ENCODE data around the gene F7. TPM values are rescaled to one million over a fixed set of nuclear protein-coding genes. Genes with fewer than 3 reads are reported as not detected.

Gene F7
- total RNA-seq, 1 donor from 2014 or later: 0.30 TPM

- no peak for DNase-seq (ENCODE audit: low read depth)
These were observed 18.3 kb upstream of the F7 start for GRCh38 chr13:113086991-113087922.

GRCh38 chr13:113087923-113088690, 17.5 kb upstream of the F7 start:
- DNase-seq (ENCODE audit: low read depth): no peak

- DNase-seq (ENCODE audit: low read depth): no peak
These were observed 16.9 kb upstream of the F7 start for GRCh38 chr13:113088691-113089020.

- no peak for DNase-seq (ENCODE audit: low read depth)
These were observed 15.7 kb upstream of the F7 start for GRCh38 chr13:113089693-113090414.

- DNase-seq (ENCODE audit: low read depth): no peak
These were observed 15.2 kb upstream of the F7 start for GRCh38 chr13:113090415-113090770.

- DNase-seq (ENCODE audit: low read depth): no peak
These were observed 14.8 kb upstream of the F7 start for GRCh38 chr13:113090806-113091205.

GRCh38 chr13:113091211-113091771, 14.3 kb upstream of the F7 start:
- no peak for DNase-seq (ENCODE audit: low read depth)

GRCh38 chr13:113091891-113092775, 13.5 kb upstream of the F7 start:
- DNase-seq (ENCODE audit: low read depth): no peak

- DNase-seq (ENCODE audit: low read depth): no peak
These were observed 12.6 kb upstream of the F7 start for GRCh38 chr13:113092776-113093579.

GRCh38 chr13:113093580-113094409, 11.8 kb upstream of the F7 start:
- DNase-seq (ENCODE audit: low read depth): no peak

GRCh38 chr13:113094410-113094800, 11.2 kb upstream of the F7 start:
- DNase-seq (ENCODE audit: low read depth): no peak

- DNase-seq (ENCODE audit: low read depth): no peak
These were observed 10.2 kb upstream of the F7 start for GRCh38 chr13:113095146-113096051.

GRCh38 chr13:113096052-113096744, 9.4 kb upstream of the F7 start:
- no peak for DNase-seq (ENCODE audit: low read depth)

- no peak for DNase-seq (ENCODE audit: low read depth)
These were observed 8.8 kb upstream of the F7 start for GRCh38 chr13:113096745-113097305.

- DNase-seq (ENCODE audit: low read depth): no peak
These were observed 7.9 kb upstream of the F7 start for GRCh38 chr13:113097651-113098050.

GRCh38 chr13:113098162-113098732, 7.3 kb upstream of the F7 start:
- no peak for DNase-seq (ENCODE audit: low read depth)

- DNase-seq (ENCODE audit: low read depth): no peak
These were observed 6.4 kb upstream of the F7 start for GRCh38 chr13:113099142-113099541.

All from renal cortical epithelial cell (primary cell).